Erythroblast (primary cell): ENCODE results near the gene CEBPA.

ENCODE experiments used
- GATA1 ChIP-seq: IDR thresholded peaks from 2 replicates; pipeline ENCODE4 v1.6.1; 2011; ENCODE audit warnings: low read depth, mild to moderate bottlenecking, control low read depth, low read length, moderate library complexity
- POLR2A ChIP-seq: IDR thresholded peaks from 2 replicates; pipeline ENCODE4 v1.6.1; 2011; ENCODE audit warnings: mild to moderate bottlenecking, low read length

- TF ChIP-seq POLR2A: no peak
- no peak for TF ChIP-seq GATA1
Measured at GRCh38 chr19:33297401-33298145, 4.8 kb downstream of the CEBPA start.
